ENCODE results near the gene TBC1D22B. TPM values are rescaled to one million over a fixed set of nuclear protein-coding genes. Genes with fewer than 3 reads are reported as not detected.
"Not testable (repeated sequence)": the region's sequence is repeated elsewhere in the genome, so short reads cannot be mapped to it uniquely, and the experiment has no call there.

Gene TBC1D22B
- total RNA-seq, 1 donor from 2014 or later: 4.7 TPM

GRCh38 chr6:37321516-37322415, 64.2 kb downstream of the TBC1D22B start:
- no peak for TF ChIP-seq CTCF (IDR thresholded peaks at IDR 0.05; ENCODE audit: insufficient read depth, low read length, severe bottlenecking)
- H3K27me3 ChIP-seq (ENCODE audit: control insufficient read depth, insufficient read depth, low read length): no peaks in the 10 kb centered on the region
- peaks cover 10% of the 10 kb centered on the region for H3K36me3 ChIP-seq (ENCODE audit: control insufficient read depth, insufficient read depth, low read length)
- H3K4me3 ChIP-seq (ENCODE audit: low read depth, low read length): no peak overlapping the region
- FAIRE-seq: no peak
- no peak for DNase-seq (ENCODE audit: low read depth)

- Histone ChIP-seq H3K36me3 (ENCODE audit: control insufficient read depth, insufficient read depth, low read length) (peaks cover 5% of the 10 kb centered on the region), H3K27me3 (ENCODE audit: control insufficient read depth, insufficient read depth, low read length) (no peaks in the 10 kb centered on the region), H3K4me3 (ENCODE audit: low read depth, low read length) (no peak overlapping the region)
- no peak for FAIRE-seq
- no peak for DNase-seq (ENCODE audit: low read depth)
- TF ChIP-seq CTCF (IDR thresholded peaks at IDR 0.05; ENCODE audit: insufficient read depth, low read length, severe bottlenecking): no peak
Observed at GRCh38 chr6:37323580-37323979, 66.0 kb downstream of the TBC1D22B start.

- H3K4me3 ChIP-seq (ENCODE audit: low read depth, low read length): no peak overlapping the region
- FAIRE-seq: no peak
- DNase-seq (ENCODE audit: low read depth): peak; percentile 85
- TF ChIP-seq CTCF (IDR thresholded peaks at IDR 0.05; ENCODE audit: insufficient read depth, low read length, severe bottlenecking): no peak
- H3K27me3 ChIP-seq (ENCODE audit: control insufficient read depth, insufficient read depth, low read length): no peaks in the 10 kb centered on the region
- peaks cover 3% of the 10 kb centered on the region for H3K36me3 ChIP-seq (ENCODE audit: control insufficient read depth, insufficient read depth, low read length)
Observed at GRCh38 chr6:37324131-37325033, 66.8 kb downstream of the TBC1D22B start.

GRCh38 chr6:37330345-37330744, 72.8 kb downstream of the TBC1D22B start:
- H3K36me3 ChIP-seq (ENCODE audit: control insufficient read depth, insufficient read depth, low read length): peaks cover 10% of the 10 kb centered on the region
- not testable (repeated sequence) for H3K4me3 ChIP-seq (ENCODE audit: low read depth, low read length); H3K27me3 ChIP-seq (ENCODE audit: control insufficient read depth, insufficient read depth, low read length); FAIRE-seq; DNase-seq (ENCODE audit: low read depth)

- DNase-seq (ENCODE audit: low read depth): no peak
Observed at GRCh38 chr6:37331047-37331446, 73.5 kb downstream of the TBC1D22B start.

More at GRCh38 chr6:37331047-37331446, 73.5 kb downstream of the TBC1D22B start:
- no peaks in the 10 kb centered on the region for H3K27me3 ChIP-seq (ENCODE audit: control insufficient read depth, insufficient read depth, low read length)
- no peak overlapping the region for H3K4me3 ChIP-seq (ENCODE audit: low read depth, low read length)
- H3K36me3 ChIP-seq (ENCODE audit: control insufficient read depth, insufficient read depth, low read length): peaks cover 10% of the 10 kb centered on the region
- FAIRE-seq: no peak
- no peak for TF ChIP-seq CTCF (IDR thresholded peaks at IDR 0.05; ENCODE audit: insufficient read depth, low read length, severe bottlenecking)

Data from bronchial epithelial cell (primary cell).